B cell (primary cell): Measurements from ENCODE around the gene BBS7. TPM values are rescaled to one million over a fixed set of nuclear protein-coding genes. Genes with fewer than 3 reads are reported as not detected.

Experiments used
- ATAC-seq: fragments of 200-7000 bp; cut with Tn5 transposase; one replicate; pipeline ENCODE4 v1.10.0; 2021; ENCODE audit warnings: low read depth, mild to moderate bottlenecking, moderate number of reproducible peaks, moderate library complexity
- CTCF ChIA-PET: fragments of 350-600 bp; sonication (Branson Sonifier 250); formaldehyde crosslinking; loops from one replicate; lab custom pipeline; 2021; ENCODE audit warnings: antibody characterized with exemption, inconsistent platforms; lab: Charles Lee
- POLR2A ChIA-PET: fragments of 350-600 bp; sonication (Branson Sonifier 250); formaldehyde crosslinking; loops from one replicate; lab custom pipeline; 2021; ENCODE audit warnings: antibody characterized with exemption; lab: Charles Lee
- DNase-seq: peaks from one replicate; pipeline ENCODE4 v3.0.0; 2013
- H2AFZ ChIP-seq: 2 replicates; pipeline ENCODE4 v1.6.1; 2012; ENCODE audit warnings: mild to moderate bottlenecking, low read depth, low read length; ENCODE audit not compliant: insufficient read depth, poor library complexity, severe bottlenecking
- H3K27ac ChIP-seq, 2 donors: 1 replicate in 1 of 2; 2 replicates in 1 of 2; pipeline ENCODE4 v1.5.1; 2012 to 2013; ENCODE audit warnings: low read length in 2 of 2, mild to moderate bottlenecking in 2 of 2, moderate library complexity in 1 of 2
- H3K27me3 ChIP-seq, 4 experiments: fragments of 200-600 bp in 1 of 4; sonication (generic) in 1 of 4; replicated peaks in 1 of 4; 1 replicate in 2 of 4; 2 replicates in 2 of 4; pipeline versions ENCODE4 v1.6.1 to v1.7.0; 2013 to 2016; ENCODE audit warnings: low read length in 3 of 4, mild to moderate bottlenecking in 2 of 4, mixed read lengths in 1 of 4, moderate library complexity in 1 of 4; ENCODE audit not compliant: insufficient read depth in 4 of 4, control insufficient read depth in 3 of 4; ENCODE audit errors: control extremely low read depth in 1 of 4
- H3K36me3 ChIP-seq, 2 experiments: replicated peaks in 1 of 2; 1 replicate in 1 of 2; 2 replicates in 1 of 2; pipeline versions ENCODE4 v1.6.1 to v1.7.1; 2013; ENCODE audit warnings: low read length in 1 of 2; ENCODE audit not compliant: insufficient read depth in 2 of 2, control insufficient read depth in 1 of 2; ENCODE audit errors: control extremely low read depth in 1 of 2, extremely low read depth in 1 of 2
- H3K4me1 ChIP-seq, 2 donors: fragments of 200-600 bp in 1 of 2; sonication (generic) in 1 of 2; 1 replicate in 1 of 2; 2 replicates in 1 of 2; pipeline versions ENCODE4 v1.5.1 to v1.6.1; 2013 to 2017; ENCODE audit warnings: low read length in 2 of 2; ENCODE audit not compliant: control insufficient read depth in 2 of 2, insufficient read depth in 2 of 2
- H3K4me2 ChIP-seq: replicated peaks from 2 replicates; pipeline ENCODE3; 2012; ENCODE audit warnings: mild to moderate bottlenecking, low read depth, low read length; ENCODE audit not compliant: poor library complexity, severe bottlenecking
- H3K4me3 ChIP-seq, 5 experiments: fragments of 200-600 bp in 1 of 5; sonication (generic) in 1 of 5; 1 replicate in 3 of 5; 2 replicates in 2 of 5; pipeline versions ENCODE4 v1.5.1 to v1.7.0; 2011 to 2016; ENCODE audit warnings: low read length in 4 of 5, mild to moderate bottlenecking in 4 of 5, low read depth in 2 of 5, control low read depth in 1 of 5, moderate library complexity in 1 of 5; ENCODE audit not compliant: insufficient read depth in 1 of 5; ENCODE audit errors: control extremely low read depth in 1 of 5, extremely low read depth in 1 of 5
- H3K79me2 ChIP-seq: fragments of 200-600 bp; sonication (generic); one replicate; pipeline ENCODE4 v1.6.0; 2016; ENCODE audit warnings: low read length; ENCODE audit not compliant: control insufficient read depth, insufficient read depth
- H3K9ac ChIP-seq: fragments of 200-600 bp; sonication (generic); 2 replicates; pipeline ENCODE4 v1.6.1; 2017; ENCODE audit warnings: mild to moderate bottlenecking, low read length, moderate library complexity
- H3K9me3 ChIP-seq, 3 donors: one replicate each; pipeline versions ENCODE4 v1.6.1 to v1.7.1; 2013; ENCODE audit warnings: low read length in 2 of 3; ENCODE audit not compliant: control insufficient read depth in 2 of 3, insufficient read depth in 1 of 3; ENCODE audit errors: control extremely low read depth in 1 of 3
- H4K20me1 ChIP-seq: 2 replicates; pipeline ENCODE4 v1.6.0; 2012; ENCODE audit warnings: mild to moderate bottlenecking, low read length; ENCODE audit not compliant: insufficient read depth, control insufficient read depth, poor library complexity, severe bottlenecking
- H3K27ac Mint-ChIP-seq: one replicate; pipeline ENCODE4 v1.8.0; 2021; ENCODE audit warnings: mixed read lengths
- H3K27me3 Mint-ChIP-seq: one replicate; pipeline ENCODE4 v1.8.0; 2021; ENCODE audit warnings: mixed read lengths
- H3K4me1 Mint-ChIP-seq: one replicate; pipeline ENCODE4 v1.8.0; 2021; ENCODE audit warnings: mixed read lengths
- H3K4me3 Mint-ChIP-seq: one replicate; pipeline ENCODE4 v1.8.0; 2021; ENCODE audit warnings: mixed read lengths
- H3K9me3 Mint-ChIP-seq: one replicate; pipeline ENCODE4 v1.8.0; 2022; ENCODE audit warnings: mixed read lengths; ENCODE audit not compliant: insufficient read depth
- EZH2 ChIP-seq: IDR thresholded peaks from 2 replicates; pipeline ENCODE4 v1.6.1; 2012; ENCODE audit warnings: borderline replicate concordance, low read depth, mild to moderate bottlenecking, moderate library complexity, low read length; ENCODE audit not compliant: insufficient read depth, poor library complexity, severe bottlenecking
- WGBS: methylation state at CpG from one replicate; pipeline ENCODE4 v1.1.5; 2013; ENCODE audit warnings: missing lambda C conversion rate; ENCODE audit not compliant: insufficient coverage; 5-methylcytosine and 5-hydroxymethylcytosine counted together
- intact Hi-C: fragments of 100-400 bp; cut with micrococcal nuclease; formaldehyde crosslinking; loops from one replicate; pipeline ENCODE4 v1.10.0; 2022
- polyA plus RNA-seq: library from polyadenylated mRNA; depleted of rRNA; stranded (reverse); fragments of >200 nt; gene quantifications from 2 replicates; pipeline ENCODE4 v1.2.3, GENCODE V29; 2012
- total RNA-seq, 2 donors: library from RNA; stranded (reverse); fragments of 120-200 nt in 1 of 2; gene quantifications; 1 replicate in 1 of 2; 2 replicates in 1 of 2; pipeline versions ENCODE4 v1.2.3 to v1.2.4, GENCODE V29; 2013 to 2022
- TF ChIP-seq, protein P1 (sequence below): fragments of 200-600 bp; IDR thresholded peaks from one replicate; pipeline ENCODE4 v1.8.0; 2022; ENCODE audit warnings: antibody characterized with exemption, mild to moderate bottlenecking

Gene BBS7
- total and polyA plus RNA-seq, 2 donors (not counting 1 experiment from before 2014, with no cell fraction given), result 4.3 to 9.1 TPM

- TF ChIP-seq, protein P1, sequence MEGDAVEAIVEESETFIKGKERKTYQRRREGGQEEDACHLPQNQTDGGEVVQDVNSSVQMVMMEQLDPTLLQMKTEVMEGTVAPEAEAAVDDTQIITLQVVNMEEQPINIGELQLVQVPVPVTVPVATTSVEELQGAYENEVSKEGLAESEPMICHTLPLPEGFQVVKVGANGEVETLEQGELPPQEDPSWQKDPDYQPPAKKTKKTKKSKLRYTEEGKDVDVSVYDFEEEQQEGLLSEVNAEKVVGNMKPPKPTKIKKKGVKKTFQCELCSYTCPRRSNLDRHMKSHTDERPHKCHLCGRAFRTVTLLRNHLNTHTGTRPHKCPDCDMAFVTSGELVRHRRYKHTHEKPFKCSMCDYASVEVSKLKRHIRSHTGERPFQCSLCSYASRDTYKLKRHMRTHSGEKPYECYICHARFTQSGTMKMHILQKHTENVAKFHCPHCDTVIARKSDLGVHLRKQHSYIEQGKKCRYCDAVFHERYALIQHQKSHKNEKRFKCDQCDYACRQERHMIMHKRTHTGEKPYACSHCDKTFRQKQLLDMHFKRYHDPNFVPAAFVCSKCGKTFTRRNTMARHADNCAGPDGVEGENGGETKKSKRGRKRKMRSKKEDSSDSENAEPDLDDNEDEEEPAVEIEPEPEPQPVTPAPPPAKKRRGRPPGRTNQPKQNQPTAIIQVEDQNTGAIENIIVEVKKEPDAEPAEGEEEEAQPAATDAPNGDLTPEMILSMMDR, result no peak
- DNase-seq (no peak), ATAC-seq (no peak)
- Mint-ChIP-seq H3K27ac (no peak overlapping the region), H3K27me3 (no peaks in the 10 kb centered on the region), H3K4me3 (no peak overlapping the region), H3K9me3 (no peaks in the 10 kb centered on the region), H3K4me1 (no peaks in the 10 kb centered on the region)
- H3K9ac ChIP-seq, result no peak overlapping the region
- no peak overlapping the region for H2AFZ ChIP-seq
- 100% methylated on average over 1 of the region's 2 CpGs for WGBS
- H4K20me1 ChIP-seq, result no peaks in the 10 kb centered on the region
- no peak overlapping the region for H3K27ac ChIP-seq
- no peaks in the 10 kb centered on the region for H3K9me3 ChIP-seq
- no peaks in the 10 kb centered on the region for H3K79me2 ChIP-seq
- no peaks in the 10 kb centered on the region for H3K4me1 ChIP-seq
- ChIA-PET POLR2A (no interaction called here), CTCF (no interaction called here)
- H3K4me3 ChIP-seq, result no peak overlapping the region
- no peak overlapping the region for H3K4me2 ChIP-seq
- intact Hi-C loops, result no loop called here
- H3K36me3 ChIP-seq, result peaks cover 9 to 71% of the 10 kb centered on the region in 2 experiments
- H3K27me3 ChIP-seq, result no peaks in the 10 kb centered on the region
Observed at GRCh38 chr4:121814756-121815155, 55.5 kb downstream of the BBS7 start.

GRCh38 chr4:121811122-121811521, 59.2 kb downstream of the BBS7 start:
- Mint-ChIP-seq H3K9me3 (no peaks in the 10 kb centered on the region), H3K27me3 (no peaks in the 10 kb centered on the region), H3K27ac (no peak overlapping the region), H3K4me1 (no peaks in the 10 kb centered on the region), H3K4me3 (no peak overlapping the region)
- Histone ChIP-seq H3K79me2 (peaks cover 2% of the 10 kb centered on the region), H2AFZ (no peak overlapping the region), H3K9me3 (no peaks in the 10 kb centered on the region), H4K20me1 (no peaks in the 10 kb centered on the region), H3K9ac (no peak overlapping the region), H3K4me2 (no peak overlapping the region), H3K36me3 (peaks cover 20 to 86% of the 10 kb centered on the region in 2 experiments), H3K4me1 (no peaks in the 10 kb centered on the region), H3K27me3 (no peaks in the 10 kb centered on the region), H3K27ac (no peak overlapping the region), H3K4me3 (no peak overlapping the region)
- DNase-seq (no peak), ATAC-seq (no peak)
- TF ChIP-seq EZH2, result no peak
- TF ChIP-seq, protein P1, result no peak
- ChIA-PET CTCF (no interaction called here), POLR2A (no interaction called here)
- intact Hi-C loops, result no loop called here
